Endothelial cell of umbilical vein (primary cell): ENCODE data around the gene CYTH1. TPM values are rescaled to one million over a fixed set of nuclear protein-coding genes. Genes with fewer than 3 reads are reported as not detected.

ENCODE experiments used
- BruUV-seq: library from RNA; stranded (reverse); fragments of 400-500 nt; replicated peaks from 2 replicates; lab custom pipeline; 2021; lab: Mats Ljungman, UMichigan
- CTCF ChIA-PET: fragments of 300-600, 350-600 bp; sonication (Branson Sonifier 250); formaldehyde crosslinking; loops from one replicate; lab custom pipeline; 2021; ENCODE audit warnings: antibody characterized with exemption, inconsistent platforms; lab: Charles Lee
- POLR2A ChIA-PET: fragments of 300-600, 350-600 bp; sonication (Branson Sonifier 250); formaldehyde crosslinking; loops from one replicate; lab custom pipeline; 2021; ENCODE audit warnings: antibody characterized with exemption, inconsistent platforms; lab: Charles Lee
- DNase-seq: peaks from one replicate; pipeline ENCODE4 v3.0.0-alpha.2; 2011; ENCODE audit warnings: low read depth, low spot score
- FAIRE-seq: peaks from 2 replicates; lab custom pipeline; 2011; peaks lifted over from hg19 to GRCh38; lab: Jason Lieb, UNC
- H2AFZ ChIP-seq: 2 replicates; pipeline ENCODE4 v1.6.0; 2012; ENCODE audit warnings: low read depth, low read length, control low read depth, inconsistent platforms
- H3K27ac ChIP-seq: 2 replicates; pipeline ENCODE4 v1.5.1; 2011; ENCODE audit warnings: low read depth, mild to moderate bottlenecking, control low read depth, low read length, moderate library complexity; ENCODE audit not compliant: insufficient read depth
- H3K27me3 ChIP-seq, 2 experiments: 2 replicates each; pipeline versions ENCODE4 v1.6.0 to v1.6.1; 2011; ENCODE audit warnings: low read length in 2 of 2, mixed read lengths in 1 of 2; ENCODE audit not compliant: control insufficient read depth in 2 of 2, insufficient read depth in 2 of 2
- H3K36me3 ChIP-seq, 2 experiments: 2 replicates in 1 of 2; 3 replicates in 1 of 2; pipeline ENCODE4 v1.5.1; 2011; ENCODE audit warnings: low read length in 2 of 2, mild to moderate bottlenecking in 1 of 2, moderate library complexity in 1 of 2; ENCODE audit not compliant: control insufficient read depth in 2 of 2, insufficient read depth in 2 of 2; ENCODE audit errors: extremely low read depth in 1 of 2
- H3K4me1 ChIP-seq: 3 replicates; pipeline ENCODE4 v1.5.1; 2011; ENCODE audit warnings: mild to moderate bottlenecking, low read length; ENCODE audit not compliant: control insufficient read depth, insufficient read depth; ENCODE audit errors: extremely low read depth
- H3K4me2 ChIP-seq: 2 replicates; pipeline ENCODE4 v1.6.1; 2011; ENCODE audit warnings: low read length, control low read depth, mixed read lengths; ENCODE audit not compliant: insufficient read depth
- H3K4me3 ChIP-seq, 3 experiments: fragments of 200-600 bp in 1 of 3; sonication (generic), shearing (Covaris generic) in 1 of 3; replicated peaks in 1 of 3; 2 replicates each; pipeline ENCODE4 v1.5.1; 2011 to 2016; ENCODE audit warnings: control low read depth in 3 of 3, low read length in 3 of 3, mild to moderate bottlenecking in 2 of 3, inconsistent platforms in 1 of 3, low read depth in 1 of 3, moderate library complexity in 1 of 3; ENCODE audit not compliant: insufficient read depth in 1 of 3
- H3K79me2 ChIP-seq: 2 replicates; pipeline ENCODE4 v1.6.0; 2012; ENCODE audit warnings: low read length, inconsistent platforms; ENCODE audit not compliant: control insufficient read depth, insufficient read depth
- H3K9ac ChIP-seq: replicated peaks from 2 replicates; pipeline ENCODE3; 2011; ENCODE audit warnings: low read length, control low read depth; ENCODE audit not compliant: insufficient read depth; ENCODE audit errors: extremely low read depth
- H3K9me1 ChIP-seq: replicated peaks from 3 replicates; pipeline ENCODE4 v1.6.0; 2011; ENCODE audit warnings: mild to moderate bottlenecking, low read length; ENCODE audit not compliant: control insufficient read depth, insufficient read depth; ENCODE audit errors: extremely low read depth
- H3K9me3 ChIP-seq: replicated peaks from 2 replicates; pipeline ENCODE4 v1.5.1; 2012; ENCODE audit warnings: low read length, inconsistent platforms; ENCODE audit not compliant: control insufficient read depth, insufficient read depth
- H4K20me1 ChIP-seq: replicated peaks from 2 replicates; pipeline ENCODE3; 2011; ENCODE audit warnings: mild to moderate bottlenecking, low read length; ENCODE audit not compliant: control insufficient read depth, insufficient read depth; ENCODE audit errors: extremely low read depth
- EZH2 ChIP-seq: IDR thresholded peaks from 2 replicates; pipeline ENCODE4 v1.6.1; 2012; ENCODE audit warnings: borderline replicate concordance, low read depth, mild to moderate bottlenecking, moderate library complexity, low read length, inconsistent platforms; ENCODE audit not compliant: severe bottlenecking
- GATA2 ChIP-seq: IDR thresholded peaks from 2 replicates; pipeline ENCODE4 v1.7.0; 2011; ENCODE audit warnings: low read depth, mild to moderate bottlenecking, moderate library complexity, mixed read lengths, low read length; ENCODE audit not compliant: insufficient read length, insufficient read depth
- MYC ChIP-seq: IDR thresholded peaks from one replicate; pipeline ENCODE4 v1.6.1; 2011; ENCODE audit warnings: mild to moderate bottlenecking, low read depth, low read length
- POLR2A ChIP-seq: IDR thresholded peaks from 2 replicates; pipeline ENCODE4 v1.6.1; 2012; ENCODE audit warnings: low read depth, mild to moderate bottlenecking, control low read depth, low read length
- dilution Hi-C: fragments of 300-500 bp; cut with MboI; formaldehyde crosslinking; loops from one replicate; pipeline ENCODE4 v1.15.0; 2019; ENCODE audit warnings: low sequenced_read_pairs; ENCODE audit not compliant: extremely low pct_ligation_motif_present
- intact Hi-C: fragments of 100-400 bp; cut with micrococcal nuclease; formaldehyde crosslinking; loops from one replicate; pipeline ENCODE4 v1.10.0; 2022
- polyA plus RNA-seq, 4 experiments: library from polyadenylated mRNA; depleted of rRNA in 3 of 4; stranded (reverse) in 3 of 4; unstranded in 1 of 4; fragments of >200 nt; gene quantifications; 2 replicates each; pipeline versions ENCODE4 v1.2.1 to v1.2.3, GENCODE V29; 2011 to 2012; ENCODE audit warnings: missing spikeins in 1 of 4
- total RNA-seq: library from RNA; stranded (reverse); gene quantifications from 2 replicates; pipeline ENCODE4 v1.2.3, GENCODE V29; 2021
- TF ChIP-seq, protein P1 (sequence below): IDR thresholded peaks from 2 replicates; pipeline ENCODE4 v1.6.1; 2011; ENCODE audit not compliant: insufficient read depth, insufficient read length
- TF ChIP-seq, protein P2 (sequence below), 2 donors: IDR thresholded peaks; 1 replicate in 1 of 2; 2 replicates in 1 of 2; pipeline ENCODE4 v1.5.1; 2011; ENCODE audit warnings: low read length in 2 of 2, mild to moderate bottlenecking in 2 of 2, moderate library complexity in 2 of 2, control low read depth in 1 of 2, inconsistent platforms in 1 of 2, low read depth in 1 of 2; ENCODE audit not compliant: insufficient read depth in 1 of 2; ENCODE audit errors: extremely low read depth in 1 of 2

CYTH1 gene
- total and polyA plus RNA-seq, 2 donors (not counting 3 experiments of a cell fraction or from before 2014, with no cell fraction given): 35.9 to 49.9 TPM

DNA sequence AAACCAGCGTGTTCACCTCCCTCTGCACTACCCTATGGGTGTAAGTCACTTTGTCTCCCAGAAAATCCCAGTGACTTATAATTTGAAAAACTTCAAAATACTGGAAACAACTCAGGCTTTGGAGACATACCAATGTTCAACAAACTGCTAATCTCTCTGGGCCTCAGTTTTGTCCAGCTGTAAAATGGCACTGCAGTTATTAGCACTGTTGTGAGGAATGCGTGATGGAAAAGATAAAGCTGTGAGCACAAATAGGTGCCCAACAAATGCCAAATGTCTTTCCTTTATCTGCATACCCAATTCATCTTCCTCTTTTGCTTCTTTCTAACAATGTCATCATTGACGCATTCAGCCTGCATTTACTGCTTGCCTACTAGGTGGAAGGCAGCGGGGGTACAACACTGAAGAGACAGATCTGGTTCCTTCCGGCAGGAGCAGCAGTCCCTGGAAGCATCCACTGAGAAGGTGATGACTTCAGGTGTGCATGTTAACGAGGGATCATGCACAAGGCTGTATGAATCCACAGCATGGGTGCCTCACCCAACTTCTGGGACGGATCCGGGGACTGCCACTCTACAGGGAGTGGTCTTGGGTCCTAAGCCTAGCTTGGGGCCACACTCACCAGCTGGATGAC is 63.4 kb downstream of the CYTH1 start:
- H4K20me1 ChIP-seq: peaks cover 6% of the 10 kb centered on the region
- no peaks in the 10 kb centered on the region for H3K27me3 ChIP-seq

More for the DNA sequence above, 63.4 kb downstream of the CYTH1 start:
- no TSS peak for BruUV-seq
- POLR2A ChIA-PET: interaction anchor here (0.7 kb wide), 1 partner anchor 139 kb away, joined by 3 read pairs; no protein-coding TSS in a partner anchor
- TF ChIP-seq POLR2A (no peak), GATA2 (no peak), MYC (no peak), EZH2 (no peak)
- TF ChIP-seq, protein P1, sequence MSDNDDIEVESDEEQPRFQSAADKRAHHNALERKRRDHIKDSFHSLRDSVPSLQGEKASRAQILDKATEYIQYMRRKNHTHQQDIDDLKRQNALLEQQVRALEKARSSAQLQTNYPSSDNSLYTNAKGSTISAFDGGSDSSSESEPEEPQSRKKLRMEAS: no peak
- TF ChIP-seq, protein P2, sequence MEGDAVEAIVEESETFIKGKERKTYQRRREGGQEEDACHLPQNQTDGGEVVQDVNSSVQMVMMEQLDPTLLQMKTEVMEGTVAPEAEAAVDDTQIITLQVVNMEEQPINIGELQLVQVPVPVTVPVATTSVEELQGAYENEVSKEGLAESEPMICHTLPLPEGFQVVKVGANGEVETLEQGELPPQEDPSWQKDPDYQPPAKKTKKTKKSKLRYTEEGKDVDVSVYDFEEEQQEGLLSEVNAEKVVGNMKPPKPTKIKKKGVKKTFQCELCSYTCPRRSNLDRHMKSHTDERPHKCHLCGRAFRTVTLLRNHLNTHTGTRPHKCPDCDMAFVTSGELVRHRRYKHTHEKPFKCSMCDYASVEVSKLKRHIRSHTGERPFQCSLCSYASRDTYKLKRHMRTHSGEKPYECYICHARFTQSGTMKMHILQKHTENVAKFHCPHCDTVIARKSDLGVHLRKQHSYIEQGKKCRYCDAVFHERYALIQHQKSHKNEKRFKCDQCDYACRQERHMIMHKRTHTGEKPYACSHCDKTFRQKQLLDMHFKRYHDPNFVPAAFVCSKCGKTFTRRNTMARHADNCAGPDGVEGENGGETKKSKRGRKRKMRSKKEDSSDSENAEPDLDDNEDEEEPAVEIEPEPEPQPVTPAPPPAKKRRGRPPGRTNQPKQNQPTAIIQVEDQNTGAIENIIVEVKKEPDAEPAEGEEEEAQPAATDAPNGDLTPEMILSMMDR (IDR thresholded peaks at IDR 0.05; ENCODE audit: extremely low read depth in 1 of 2, insufficient read depth in 1 of 2, low read depth in 1 of 2, low read length in 2 of 2): no peak
- peaks cover 35% of the 10 kb centered on the region for H3K4me1 ChIP-seq
- dilution Hi-C loops (no loop called here), intact Hi-C loops (no loop called here)
- H3K4me3 ChIP-seq: no peak overlapping the region
- H3K79me2 ChIP-seq: peaks cover 26% of the 10 kb centered on the region
- FAIRE-seq (no peak), DNase-seq (no peak)
- no peak overlapping the region for H3K4me2 ChIP-seq
- H3K9me1 ChIP-seq: no peaks in the 10 kb centered on the region
- no peak overlapping the region for H2AFZ ChIP-seq
- CTCF ChIA-PET: interaction anchor here (1.3 to 4.5 kb wide), 4 partner anchors 11 to 222 kb away, joined by 3 to 32 read pairs (median 14); no protein-coding TSS in a partner anchor
- H3K27ac ChIP-seq: no peak overlapping the region
- H3K36me3 ChIP-seq: no peaks in the 10 kb centered on the region
- no peaks in the 10 kb centered on the region for H3K9me3 ChIP-seq
- H3K9ac ChIP-seq: no peak overlapping the region
